Measurements from ENCODE around the gene WDR35.
"Not testable (repeated sequence)": the region's sequence is repeated elsewhere in the genome, so short reads cannot be mapped to it uniquely, and the experiment has no call there.

- TF ChIP-seq CTCF, POLR2A (IDR thresholded peaks at IDR 0.05): not testable (repeated sequence)
These were observed 67.7 kb downstream of the WDR35 start for GRCh38 chr2:19922188-19922587.

Measured in testis (tissue), 2 donors.